ENCODE results near the gene LARP7. TPM values are rescaled to one million over a fixed set of nuclear protein-coding genes. Genes with fewer than 3 reads are reported as not detected.

Gene LARP7
- polyA plus RNA-seq, 1 donor (not counting 4 experiments of a cell fraction or from before 2014, with no cell fraction given) = 33.3 TPM

GRCh38 chr4:112704322-112704721 is 67.4 kb downstream of the LARP7 start:
- no peak for FAIRE-seq
- H3K4me3 ChIP-seq (ENCODE audit: control insufficient read depth in 2 of 3, extremely low read depth in 1 of 3, insufficient read depth in 2 of 3, low read depth in 1 of 3, low read length in 3 of 3) = no peak overlapping the region
- no peak for TF ChIP-seq EZH2 (IDR thresholded peaks at IDR 0.05; ENCODE audit: low read length)
- no peak for TF ChIP-seq CTCF (optimal IDR thresholded peaks at IDR 0.05 in 1 of 3, IDR thresholded peaks at IDR 0.05 in 1 of 3, conservative IDR thresholded peaks at IDR 0.05 in 1 of 3; ENCODE audit: extremely low read depth in 1 of 3, insufficient read depth in 2 of 3, low read length in 3 of 3)

DNA sequence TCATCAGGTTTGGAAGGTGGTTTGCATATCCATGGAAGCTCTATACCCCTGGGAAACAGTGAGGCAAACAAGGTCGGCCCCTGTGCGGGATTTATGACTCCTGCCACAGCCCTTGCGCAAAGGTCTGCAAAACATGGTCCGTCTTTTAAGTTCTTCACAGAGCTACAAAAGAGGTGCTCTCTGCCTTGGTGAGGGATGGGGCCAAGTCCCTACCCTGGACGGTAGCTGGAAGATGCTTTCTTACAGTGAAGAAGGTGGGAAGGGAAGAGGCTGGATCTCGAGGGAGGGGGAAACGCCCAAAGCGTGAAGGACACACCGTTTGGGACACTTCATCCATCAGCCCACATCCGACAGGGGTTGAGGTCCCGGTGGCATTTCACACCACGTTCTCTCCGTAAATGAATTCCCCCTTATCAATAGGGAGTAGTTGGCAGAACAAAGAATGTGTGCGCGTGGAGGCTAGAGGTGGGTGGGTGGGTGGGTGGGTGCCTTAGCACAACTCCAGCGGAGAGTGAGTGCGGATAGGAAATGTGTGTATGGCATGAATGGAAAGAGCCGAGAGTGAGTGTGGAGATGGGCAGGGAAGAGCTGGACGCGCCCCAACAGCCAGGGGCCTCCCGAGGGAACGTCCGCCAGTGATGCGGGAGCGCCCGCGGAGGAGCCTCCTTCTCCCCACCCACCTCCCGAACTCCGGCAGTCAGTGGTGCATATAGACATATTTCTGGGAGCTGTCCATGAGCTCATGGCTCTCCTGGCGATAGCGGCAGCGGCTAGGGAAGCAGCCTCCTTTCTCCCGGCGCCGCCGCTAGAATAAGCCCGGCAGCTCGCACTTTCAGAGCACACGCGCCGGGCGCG is 68.3 kb downstream of the LARP7 start:
- Histone ChIP-seq H3K27ac (ENCODE audit: control insufficient read depth, insufficient read depth, low read length) (no peak overlapping the region), H3K79me2 (ENCODE audit: control insufficient read depth, insufficient read depth, low read length) (no peaks in the 10 kb centered on the region), H3K9me3 (ENCODE audit: control insufficient read depth, low read depth, low read length) (no peaks in the 10 kb centered on the region), H3K9me1 (ENCODE audit: control insufficient read depth, extremely low read depth, insufficient read depth, low read length) (no peaks in the 10 kb centered on the region), H3K27me3 (ENCODE audit: control insufficient read depth, extremely low read depth, insufficient read depth, low read length) (peaks cover 29% of the 10 kb centered on the region), H4K20me1 (ENCODE audit: control insufficient read depth, extremely low read depth, insufficient read depth, low read length) (peaks cover 3% of the 10 kb centered on the region), H3K4me2 (ENCODE audit: control insufficient read depth, extremely low read depth, insufficient read depth, low read depth, low read length) (peak overlapping the region; percentile 60), H3K4me1 (ENCODE audit: control insufficient read depth, extremely low read depth, insufficient read depth, low read length) (peaks cover 4% of the 10 kb centered on the region), H3K36me3 (ENCODE audit: control insufficient read depth in 2 of 2, extremely low read depth in 1 of 2, insufficient read depth in 2 of 2, low read length in 2 of 2) (no peaks in the 10 kb centered on the region), H3K9ac (ENCODE audit: control insufficient read depth, extremely low read depth, insufficient read depth, low read length) (no peak overlapping the region), H3K4me3 (ENCODE audit: control insufficient read depth in 2 of 3, extremely low read depth in 1 of 3, insufficient read depth in 2 of 3, low read depth in 1 of 3, low read length in 3 of 3) (peak overlapping the region in 1 of 3 experiments; percentile 45), H2AFZ (ENCODE audit: control insufficient read depth, low read length) (no peak overlapping the region)
- FAIRE-seq (peak; percentile 13), DNase-seq (ENCODE audit: low read depth, low spot score) (no peak)
- TF ChIP-seq EZH2 (IDR thresholded peaks at IDR 0.05; ENCODE audit: low read length) (peak; percentile 76), CTCF (optimal IDR thresholded peaks at IDR 0.05 in 1 of 3, IDR thresholded peaks at IDR 0.05 in 1 of 3, conservative IDR thresholded peaks at IDR 0.05 in 1 of 3; ENCODE audit: extremely low read depth in 1 of 3, insufficient read depth in 2 of 3, low read length in 3 of 3) (no peak)
- dilution Hi-C loops (cut with MboI; ENCODE audit: extremely low pct_ligation_motif_present, low sequenced_read_pairs) = no loop called here

More at GRCh38 chr4:112704322-112704721, 67.4 kb downstream of the LARP7 start:
- dilution Hi-C loops (cut with MboI; ENCODE audit: extremely low pct_ligation_motif_present, low sequenced_read_pairs) = no loop called here
- H3K27me3 ChIP-seq (ENCODE audit: control insufficient read depth, extremely low read depth, insufficient read depth, low read length) = peaks cover 29% of the 10 kb centered on the region
- no peaks in the 10 kb centered on the region for H3K9me1 ChIP-seq (ENCODE audit: control insufficient read depth, extremely low read depth, insufficient read depth, low read length)
- H3K79me2 ChIP-seq (ENCODE audit: control insufficient read depth, insufficient read depth, low read length) = no peaks in the 10 kb centered on the region
- H3K36me3 ChIP-seq (ENCODE audit: control insufficient read depth in 2 of 2, extremely low read depth in 1 of 2, insufficient read depth in 2 of 2, low read length in 2 of 2) = no peaks in the 10 kb centered on the region
- no peaks in the 10 kb centered on the region for H3K9me3 ChIP-seq (ENCODE audit: control insufficient read depth, low read depth, low read length)
- H3K9ac ChIP-seq (ENCODE audit: control insufficient read depth, extremely low read depth, insufficient read depth, low read length) = no peak overlapping the region
- no peak overlapping the region for H3K4me2 ChIP-seq (ENCODE audit: control insufficient read depth, extremely low read depth, insufficient read depth, low read depth, low read length)
- no peak overlapping the region for H2AFZ ChIP-seq (ENCODE audit: control insufficient read depth, low read length)
- peaks cover 4% of the 10 kb centered on the region for H3K4me1 ChIP-seq (ENCODE audit: control insufficient read depth, extremely low read depth, insufficient read depth, low read length)
- peaks cover 3% of the 10 kb centered on the region for H4K20me1 ChIP-seq (ENCODE audit: control insufficient read depth, extremely low read depth, insufficient read depth, low read length)
- H3K27ac ChIP-seq (ENCODE audit: control insufficient read depth, insufficient read depth, low read length) = no peak overlapping the region
- no peak for DNase-seq (ENCODE audit: low read depth, low spot score)
